Fibroblast of gingiva (primary cell): Measurements from ENCODE around the gene RPL9.
A peak's percentile ranks its signal among the peaks of the same experiment; 100 is the strongest.
"Not testable (repeated sequence)": the region's sequence is repeated elsewhere in the genome, so short reads cannot be mapped to it uniquely, and the experiment has no call there.

Source experiments
- DNase-seq: peaks from one replicate; pipeline ENCODE4 v3.0.0-alpha.2; 2011; ENCODE audit warnings: low read depth

RPL9 gene

GRCh38 chr4:39466747-39467146 is 8.0 kb upstream of the RPL9 start:
- peak; percentile 35 for DNase-seq

- DNase-seq: peak; percentile 59
Observed at GRCh38 chr4:39464886-39465501, 6.3 kb upstream of the RPL9 start.

GRCh38 chr4:39458161-39458504 is 589 bp downstream of the RPL9 start:
- not testable (repeated sequence) for DNase-seq

GRCh38 chr4:39456946-39457763 is 1.6 kb downstream of the RPL9 start:
- no peak for DNase-seq

- no peak for DNase-seq
Observed at GRCh38 chr4:39455486-39455885, 3.2 kb downstream of the RPL9 start.

- DNase-seq: no peak
Observed at GRCh38 chr4:39453738-39454137, 5.0 kb downstream of the RPL9 start.

GRCh38 chr4:39452860-39453587 is 5.7 kb downstream of the RPL9 start:
- DNase-seq: no peak

- DNase-seq: no peak
Observed at GRCh38 chr4:39452153-39452859, 6.4 kb downstream of the RPL9 start.

GRCh38 chr4:39451423-39452023 is 7.2 kb downstream of the RPL9 start:
- no peak for DNase-seq

GRCh38 chr4:39450618-39451017 is 8.1 kb downstream of the RPL9 start:
- no peak for DNase-seq

- DNase-seq: peak; percentile 49
Observed at GRCh38 chr4:39446842-39447573, 11.7 kb downstream of the RPL9 start.

- DNase-seq: no peak
Observed at GRCh38 chr4:39446483-39446841, 12.3 kb downstream of the RPL9 start.

GRCh38 chr4:39442998-39443397 is 15.7 kb downstream of the RPL9 start:
- DNase-seq: no peak

- no peak for DNase-seq
Observed at GRCh38 chr4:39441593-39441992, 17.1 kb downstream of the RPL9 start.

GRCh38 chr4:39435659-39436563 is 22.8 kb downstream of the RPL9 start:
- DNase-seq: no peak

GRCh38 chr4:39433878-39434492 is 24.7 kb downstream of the RPL9 start:
- no peak for DNase-seq

GRCh38 chr4:39429476-39430334 is 29.0 kb downstream of the RPL9 start:
- DNase-seq: no peak

GRCh38 chr4:39427520-39428114 is 31.1 kb downstream of the RPL9 start:
- no peak for DNase-seq

- DNase-seq: no peak
Observed at GRCh38 chr4:39426728-39427127, 32.0 kb downstream of the RPL9 start.
